ENCODE measurements around the gene KRTAP12-4.
"Not testable (repeated sequence)": the region's sequence is repeated elsewhere in the genome, so short reads cannot be mapped to it uniquely, and the experiment has no call there.

KRTAP12-4 gene

DNA sequence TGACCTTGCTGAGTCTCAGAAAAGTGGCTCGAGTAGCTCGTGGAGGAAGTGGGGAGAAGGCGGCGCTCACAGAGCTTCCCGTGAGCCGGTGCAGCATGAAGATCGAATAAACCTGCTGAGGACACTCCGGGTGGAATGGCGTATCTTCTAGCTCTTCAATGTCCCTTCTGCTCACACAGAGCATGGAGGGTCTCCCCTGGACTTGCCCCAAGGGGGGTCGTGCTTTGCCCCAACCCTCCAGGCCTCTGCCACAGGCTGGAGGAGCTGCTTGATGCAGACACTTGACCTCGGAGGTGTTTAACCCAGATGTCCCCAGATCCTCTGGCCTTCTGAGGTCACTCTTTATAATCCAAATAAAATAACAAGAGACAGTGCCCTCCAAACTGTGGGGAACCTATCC, 40.3 kb upstream of the KRTAP12-4 start:
- Histone ChIP-seq H3K27me3 (ENCODE audit: insufficient read depth, poor library complexity, severe bottlenecking) (peaks cover 20% of the 10 kb centered on the region), H3K4me3 (replicated peaks; ENCODE audit: insufficient read depth, low read length) (no peak overlapping the region), H3K27ac (replicated peaks) (no peak overlapping the region)
- DNase-seq (ENCODE audit: low read depth in 1 of 2, low spot score in 1 of 2), result no peak
- TF ChIP-seq POLR2AphosphoS5 (IDR thresholded peaks at IDR 0.05; ENCODE audit: low read depth), result no peak
- no peak for TF ChIP-seq SPI1 (IDR thresholded peaks at IDR 0.05; ENCODE audit: borderline replicate concordance, low read depth)
- TF ChIP-seq, protein P1, sequence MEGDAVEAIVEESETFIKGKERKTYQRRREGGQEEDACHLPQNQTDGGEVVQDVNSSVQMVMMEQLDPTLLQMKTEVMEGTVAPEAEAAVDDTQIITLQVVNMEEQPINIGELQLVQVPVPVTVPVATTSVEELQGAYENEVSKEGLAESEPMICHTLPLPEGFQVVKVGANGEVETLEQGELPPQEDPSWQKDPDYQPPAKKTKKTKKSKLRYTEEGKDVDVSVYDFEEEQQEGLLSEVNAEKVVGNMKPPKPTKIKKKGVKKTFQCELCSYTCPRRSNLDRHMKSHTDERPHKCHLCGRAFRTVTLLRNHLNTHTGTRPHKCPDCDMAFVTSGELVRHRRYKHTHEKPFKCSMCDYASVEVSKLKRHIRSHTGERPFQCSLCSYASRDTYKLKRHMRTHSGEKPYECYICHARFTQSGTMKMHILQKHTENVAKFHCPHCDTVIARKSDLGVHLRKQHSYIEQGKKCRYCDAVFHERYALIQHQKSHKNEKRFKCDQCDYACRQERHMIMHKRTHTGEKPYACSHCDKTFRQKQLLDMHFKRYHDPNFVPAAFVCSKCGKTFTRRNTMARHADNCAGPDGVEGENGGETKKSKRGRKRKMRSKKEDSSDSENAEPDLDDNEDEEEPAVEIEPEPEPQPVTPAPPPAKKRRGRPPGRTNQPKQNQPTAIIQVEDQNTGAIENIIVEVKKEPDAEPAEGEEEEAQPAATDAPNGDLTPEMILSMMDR (IDR thresholded peaks at IDR 0.05; ENCODE audit: insufficient read depth, low read length), result no peak
- TF ChIP-seq GABPA (IDR thresholded peaks at IDR 0.05; ENCODE audit: low read depth), result no peak
- TF ChIP-seq, protein P2, sequence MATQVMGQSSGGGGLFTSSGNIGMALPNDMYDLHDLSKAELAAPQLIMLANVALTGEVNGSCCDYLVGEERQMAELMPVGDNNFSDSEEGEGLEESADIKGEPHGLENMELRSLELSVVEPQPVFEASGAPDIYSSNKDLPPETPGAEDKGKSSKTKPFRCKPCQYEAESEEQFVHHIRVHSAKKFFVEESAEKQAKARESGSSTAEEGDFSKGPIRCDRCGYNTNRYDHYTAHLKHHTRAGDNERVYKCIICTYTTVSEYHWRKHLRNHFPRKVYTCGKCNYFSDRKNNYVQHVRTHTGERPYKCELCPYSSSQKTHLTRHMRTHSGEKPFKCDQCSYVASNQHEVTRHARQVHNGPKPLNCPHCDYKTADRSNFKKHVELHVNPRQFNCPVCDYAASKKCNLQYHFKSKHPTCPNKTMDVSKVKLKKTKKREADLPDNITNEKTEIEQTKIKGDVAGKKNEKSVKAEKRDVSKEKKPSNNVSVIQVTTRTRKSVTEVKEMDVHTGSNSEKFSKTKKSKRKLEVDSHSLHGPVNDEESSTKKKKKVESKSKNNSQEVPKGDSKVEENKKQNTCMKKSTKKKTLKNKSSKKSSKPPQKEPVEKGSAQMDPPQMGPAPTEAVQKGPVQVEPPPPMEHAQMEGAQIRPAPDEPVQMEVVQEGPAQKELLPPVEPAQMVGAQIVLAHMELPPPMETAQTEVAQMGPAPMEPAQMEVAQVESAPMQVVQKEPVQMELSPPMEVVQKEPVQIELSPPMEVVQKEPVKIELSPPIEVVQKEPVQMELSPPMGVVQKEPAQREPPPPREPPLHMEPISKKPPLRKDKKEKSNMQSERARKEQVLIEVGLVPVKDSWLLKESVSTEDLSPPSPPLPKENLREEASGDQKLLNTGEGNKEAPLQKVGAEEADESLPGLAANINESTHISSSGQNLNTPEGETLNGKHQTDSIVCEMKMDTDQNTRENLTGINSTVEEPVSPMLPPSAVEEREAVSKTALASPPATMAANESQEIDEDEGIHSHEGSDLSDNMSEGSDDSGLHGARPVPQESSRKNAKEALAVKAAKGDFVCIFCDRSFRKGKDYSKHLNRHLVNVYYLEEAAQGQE (IDR thresholded peaks at IDR 0.05; ENCODE audit: insufficient replicate concordance, low read depth), result no peak

DNA sequence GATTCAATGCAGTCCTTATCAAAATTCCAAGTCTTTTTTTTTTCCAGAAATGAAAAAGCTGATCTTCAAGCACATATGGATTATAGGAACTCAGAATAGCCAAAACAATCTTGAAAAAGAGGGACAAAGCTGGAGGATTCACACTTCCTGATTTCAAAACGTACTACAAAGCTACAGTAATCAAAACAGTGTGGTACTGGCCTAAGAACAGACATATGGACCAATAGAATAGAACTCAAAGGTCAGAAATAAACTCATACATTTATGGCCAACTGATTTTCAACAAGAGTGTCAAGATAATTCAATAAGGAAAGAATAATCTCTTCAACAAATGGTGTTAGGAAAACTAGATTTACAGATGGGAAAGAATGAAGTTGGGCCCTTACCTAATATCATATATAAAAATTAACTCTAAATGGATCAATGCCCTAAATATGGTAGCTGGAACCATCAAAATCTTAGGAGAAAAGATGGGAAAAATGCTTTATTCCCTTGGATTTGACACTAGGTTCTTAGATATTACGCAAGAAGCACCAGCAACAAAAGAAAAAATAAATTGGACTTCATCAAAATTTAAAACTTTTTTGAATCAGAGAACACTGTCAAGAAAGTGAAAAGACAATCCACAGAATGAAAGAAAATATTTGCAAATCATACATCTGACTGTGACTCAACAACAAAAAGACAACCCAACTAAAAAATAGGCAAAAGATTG, 38.5 kb upstream of the KRTAP12-4 start:
- no peak overlapping the region for H3K4me3 ChIP-seq (replicated peaks; ENCODE audit: insufficient read depth, low read length)
- TF ChIP-seq POLR2AphosphoS5 (IDR thresholded peaks at IDR 0.05; ENCODE audit: low read depth) (no peak), SPI1 (IDR thresholded peaks at IDR 0.05; ENCODE audit: borderline replicate concordance, low read depth) (no peak), GABPA (IDR thresholded peaks at IDR 0.05; ENCODE audit: low read depth) (no peak)
- TF ChIP-seq, protein P1 (IDR thresholded peaks at IDR 0.05; ENCODE audit: insufficient read depth, low read length), result no peak
- TF ChIP-seq, protein P2 (IDR thresholded peaks at IDR 0.05; ENCODE audit: insufficient replicate concordance, low read depth), result no peak
- no peak overlapping the region for H3K27ac ChIP-seq (replicated peaks)
- no peak for DNase-seq (ENCODE audit: low read depth in 1 of 2, low spot score in 1 of 2)
- H3K27me3 ChIP-seq (ENCODE audit: insufficient read depth, poor library complexity, severe bottlenecking), result peaks cover 12% of the 10 kb centered on the region

DNA sequence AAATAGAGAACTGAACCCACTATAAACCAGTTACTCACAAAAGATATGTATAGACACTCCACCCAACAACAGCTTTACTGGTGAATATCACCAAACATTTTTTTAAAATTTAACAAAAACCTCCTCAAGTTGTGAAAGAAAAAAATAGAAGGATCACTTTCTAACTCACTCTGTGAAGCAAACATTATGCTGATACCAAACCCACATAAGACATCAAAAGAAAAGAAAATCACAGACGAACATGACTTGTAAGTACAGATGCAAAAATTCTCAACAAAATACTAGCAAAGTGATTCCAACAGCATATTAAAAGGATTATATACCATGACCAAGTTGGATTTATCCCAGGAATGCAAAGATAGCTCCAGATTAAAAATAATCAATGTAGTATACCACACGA, 37.2 kb upstream of the KRTAP12-4 start:
- Histone ChIP-seq H3K27me3 (ENCODE audit: insufficient read depth, poor library complexity, severe bottlenecking) (peaks cover 9% of the 10 kb centered on the region), H3K27ac (replicated peaks) (no peak overlapping the region), H3K4me3 (replicated peaks; ENCODE audit: insufficient read depth, low read length) (no peak overlapping the region)
- TF ChIP-seq SPI1 (IDR thresholded peaks at IDR 0.05; ENCODE audit: borderline replicate concordance, low read depth), result no peak
- no peak for TF ChIP-seq GABPA (IDR thresholded peaks at IDR 0.05; ENCODE audit: low read depth)
- TF ChIP-seq POLR2AphosphoS5 (IDR thresholded peaks at IDR 0.05; ENCODE audit: low read depth), result no peak
- TF ChIP-seq, protein P1 (IDR thresholded peaks at IDR 0.05; ENCODE audit: insufficient read depth, low read length), result no peak
- TF ChIP-seq, protein P2 (IDR thresholded peaks at IDR 0.05; ENCODE audit: insufficient replicate concordance, low read depth), result no peak
- no peak for DNase-seq (ENCODE audit: low read depth in 1 of 2, low spot score in 1 of 2)

DNA sequence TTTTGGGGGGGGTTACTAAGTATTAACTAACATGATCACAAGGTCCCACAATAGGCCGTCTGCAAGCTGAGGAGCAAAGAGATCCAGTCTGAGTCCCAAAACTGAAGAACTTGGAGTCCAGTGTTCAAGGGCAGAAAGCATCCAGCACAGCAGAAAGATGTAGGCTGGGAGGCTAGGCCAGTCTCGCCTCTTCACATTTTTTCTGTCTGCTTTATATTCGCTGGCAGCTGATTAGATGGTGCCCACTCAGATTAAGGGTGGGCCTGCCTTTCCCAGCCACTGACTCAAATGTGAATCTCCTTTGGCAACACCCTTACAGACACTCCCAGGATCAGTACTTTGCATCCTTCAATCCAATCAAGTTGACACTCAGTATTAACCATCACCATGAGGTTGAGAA, 35.3 kb upstream of the KRTAP12-4 start:
- H3K4me3 ChIP-seq (replicated peaks; ENCODE audit: insufficient read depth, low read length); H3K27me3 ChIP-seq (ENCODE audit: insufficient read depth, poor library complexity, severe bottlenecking); H3K27ac ChIP-seq (replicated peaks); DNase-seq (ENCODE audit: low read depth in 1 of 2, low spot score in 1 of 2): not testable (repeated sequence)

Data from HL-60 (cell line).